Activated T-cell treated with anti-CD3 and anti-CD28 coated beads, Interleukin-2, amount 50 U/mL, for 72 hours (primary cell): ENCODE measurements around the gene DZIP1. TPM values are rescaled to one million over a fixed set of nuclear protein-coding genes. Genes with fewer than 3 reads are reported as not detected.
"Not testable (repeated sequence)": the region's sequence is repeated elsewhere in the genome, so short reads cannot be mapped to it uniquely, and the experiment has no call there.

Source experiments
- ATAC-seq, 2 donors: fragments of 150-1000 bp; cut with Tn5 transposase; replicated peaks in 1 of 2; 2 replicates each; pipeline ENCODE4 v1.10.0; 2021; ENCODE audit warnings: moderate library complexity in 2 of 2, mild to moderate bottlenecking in 1 of 2
- DNase-seq, 2 donors: peaks; one replicate each; pipeline ENCODE4 v3.0.0; 2021 to 2022; ENCODE audit warnings: mixed read lengths in 1 of 2
- H3K27ac Mint-ChIP-seq: one replicate; pipeline ENCODE4 v1.8.0; 2022; ENCODE audit warnings: mild to moderate bottlenecking, moderate library complexity, mixed read lengths
- H3K27me3 Mint-ChIP-seq: one replicate; pipeline ENCODE4 v1.8.0; 2022; ENCODE audit warnings: low read depth, mixed read lengths
- H3K36me3 Mint-ChIP-seq, 2 donors: one replicate each; pipeline ENCODE4 v1.8.0; 2022; ENCODE audit warnings: mixed read lengths in 2 of 2, mild to moderate bottlenecking in 1 of 2; ENCODE audit not compliant: insufficient read depth in 2 of 2
- H3K4me1 Mint-ChIP-seq: one replicate; pipeline ENCODE4 v1.8.0; 2022; ENCODE audit warnings: low read depth, mixed read lengths
- H3K4me3 Mint-ChIP-seq, 2 donors: one replicate each; pipeline ENCODE4 v1.8.0; 2022; ENCODE audit warnings: mild to moderate bottlenecking in 2 of 2, mixed read lengths in 2 of 2, moderate library complexity in 2 of 2
- H3K9me3 Mint-ChIP-seq, 2 donors: one replicate each; pipeline ENCODE4 v1.8.0; 2022; ENCODE audit warnings: mixed read lengths in 2 of 2
- total RNA-seq, 2 donors: library from RNA; stranded (reverse); gene quantifications; one replicate each; pipeline ENCODE4 v1.2.3, GENCODE V29; 2022

Gene DZIP1, protein sequence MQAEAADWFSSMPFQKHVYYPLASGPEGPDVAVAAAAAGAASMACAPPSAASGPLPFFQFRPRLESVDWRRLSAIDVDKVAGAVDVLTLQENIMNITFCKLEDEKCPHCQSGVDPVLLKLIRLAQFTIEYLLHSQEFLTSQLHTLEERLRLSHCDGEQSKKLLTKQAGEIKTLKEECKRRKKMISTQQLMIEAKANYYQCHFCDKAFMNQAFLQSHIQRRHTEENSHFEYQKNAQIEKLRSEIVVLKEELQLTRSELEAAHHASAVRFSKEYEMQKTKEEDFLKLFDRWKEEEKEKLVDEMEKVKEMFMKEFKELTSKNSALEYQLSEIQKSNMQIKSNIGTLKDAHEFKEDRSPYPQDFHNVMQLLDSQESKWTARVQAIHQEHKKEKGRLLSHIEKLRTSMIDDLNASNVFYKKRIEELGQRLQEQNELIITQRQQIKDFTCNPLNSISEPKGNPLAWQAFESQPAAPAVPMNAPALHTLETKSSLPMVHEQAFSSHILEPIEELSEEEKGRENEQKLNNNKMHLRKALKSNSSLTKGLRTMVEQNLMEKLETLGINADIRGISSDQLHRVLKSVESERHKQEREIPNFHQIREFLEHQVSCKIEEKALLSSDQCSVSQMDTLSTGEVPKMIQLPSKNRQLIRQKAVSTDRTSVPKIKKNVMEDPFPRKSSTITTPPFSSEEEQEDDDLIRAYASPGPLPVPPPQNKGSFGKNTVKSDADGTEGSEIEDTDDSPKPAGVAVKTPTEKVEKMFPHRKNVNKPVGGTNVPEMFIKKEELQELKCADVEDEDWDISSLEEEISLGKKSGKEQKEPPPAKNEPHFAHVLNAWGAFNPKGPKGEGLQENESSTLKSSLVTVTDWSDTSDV
- total RNA-seq = under 1 TPM; 0.19 to 0.31 TPM

DNA sequence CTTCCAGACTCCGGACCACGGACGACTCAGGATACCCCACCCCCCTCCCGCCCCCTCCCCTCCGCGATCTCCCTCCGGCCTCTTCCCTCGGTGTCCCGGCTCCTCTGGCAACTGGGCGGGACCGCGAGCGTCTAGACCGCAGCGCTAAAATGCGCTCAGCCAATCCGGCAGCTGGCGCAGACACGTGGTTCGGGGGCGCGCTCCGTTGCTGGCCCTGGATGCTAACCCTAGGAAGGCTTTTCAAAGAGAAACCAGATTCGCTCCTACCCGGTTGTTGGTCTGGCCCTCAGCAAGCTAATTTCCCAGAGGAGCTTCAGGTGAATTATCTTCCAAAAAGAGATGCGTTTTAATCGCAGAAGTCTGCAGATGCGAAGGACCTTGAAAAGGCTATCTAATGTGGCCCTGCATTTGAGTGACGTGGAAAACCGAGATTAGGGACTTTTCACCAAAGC, at the start of gene DZIP1:
DZIP1 (minus strand) TSS at position 106 of the 452 bp plus-strand sequence. CDS start 2,677 bp downstream, outside the sequence.
- Mint-ChIP-seq H3K4me1 (peaks cover 9% of the 10 kb centered on the region), H3K9me3 (no peaks in the 10 kb centered on the region), H3K4me3 (peak within 1 kb of the TSS; percentile 76 to 80), H3K27me3 (peaks cover 37% of the 10 kb centered on the region), H3K36me3 (no peaks in the 10 kb centered on the region), H3K27ac (no peak within 1 kb of the TSS)
- ATAC-seq = peak; percentile 78 to 81
- DNase-seq = peak; percentile 25 to 35

DNA sequence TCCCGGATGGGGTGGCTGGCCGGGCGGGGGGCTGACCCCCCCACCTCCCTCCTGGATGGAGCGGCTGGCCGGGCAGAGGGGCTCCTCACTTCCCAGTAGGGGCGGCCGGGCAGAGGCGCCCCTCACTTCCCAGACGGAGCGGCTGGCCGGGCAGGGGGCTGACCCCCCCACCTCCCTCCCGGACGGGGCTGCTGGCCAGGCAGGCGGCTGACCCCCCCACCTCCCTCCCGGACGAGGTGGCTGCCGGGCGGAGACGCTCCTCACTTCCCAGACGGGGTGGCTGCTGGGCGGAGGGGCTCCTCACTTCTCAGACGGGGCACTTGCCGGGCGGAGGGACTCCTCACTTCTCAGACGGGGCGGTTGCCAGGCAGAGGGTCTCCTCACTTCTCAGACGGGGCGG, 46.5 kb upstream of the DZIP1 start:
- peaks cover 29% of the 10 kb centered on the region for H3K4me1 Mint-ChIP-seq
- H3K9me3 Mint-ChIP-seq, ATAC-seq, H3K27me3 Mint-ChIP-seq, H3K4me3 Mint-ChIP-seq, DNase-seq, H3K27ac Mint-ChIP-seq: not testable (repeated sequence)
- H3K36me3 Mint-ChIP-seq = peaks cover 15 to 22% of the 10 kb centered on the region in 2 donors

DNA sequence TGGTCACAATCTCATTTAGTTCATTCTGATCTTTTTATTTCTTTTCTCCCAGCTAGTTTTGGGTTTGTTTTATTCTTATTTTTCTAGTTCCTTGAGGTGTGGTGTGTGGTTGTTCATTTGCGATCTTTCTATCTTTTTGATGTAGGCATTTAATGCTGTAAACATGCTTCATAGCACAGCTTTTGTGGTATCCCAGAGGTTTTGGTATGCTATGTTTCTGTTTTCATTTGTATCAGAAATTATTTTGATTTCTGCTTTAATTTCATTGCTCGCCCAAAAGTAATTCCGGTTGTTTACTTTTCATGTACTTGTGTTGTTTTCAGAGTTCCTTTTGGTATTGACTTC, 45.0 kb upstream of the DZIP1 start:
- Mint-ChIP-seq H3K36me3 (peaks cover 15 to 24% of the 10 kb centered on the region in 2 donors), H3K4me3 (peak overlapping the region; percentile 22 to 59), H3K9me3 (peaks cover 5 to 6% of the 10 kb centered on the region in 2 donors), H3K27me3 (no peaks in the 10 kb centered on the region), H3K27ac (peak overlapping the region; percentile 64), H3K4me1 (peaks cover 36% of the 10 kb centered on the region)
- ATAC-seq = peak; percentile 17 to 77
- DNase-seq = no peak

DNA sequence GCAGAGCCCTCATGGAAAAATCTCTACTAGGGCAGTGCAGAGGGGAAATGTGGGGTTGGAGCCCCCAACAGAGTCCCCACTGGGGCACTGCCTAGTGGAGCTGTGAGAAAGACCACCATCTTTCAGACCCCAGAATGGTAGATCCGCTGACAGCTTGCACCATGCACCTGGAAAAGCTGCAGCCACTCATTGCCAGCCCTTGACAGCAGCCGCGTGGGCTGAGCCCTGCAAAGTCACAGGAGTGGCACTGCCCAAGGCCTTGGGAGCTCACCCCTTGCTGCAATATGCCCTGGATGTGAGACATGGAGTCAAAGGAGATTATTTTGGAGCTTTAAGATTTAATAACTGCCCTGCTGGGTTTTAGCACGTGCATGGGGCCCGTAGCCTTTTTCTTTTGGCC, 40.5 kb upstream of the DZIP1 start:
- not testable (repeated sequence) for H3K9me3 Mint-ChIP-seq, H3K27ac Mint-ChIP-seq, DNase-seq, H3K27me3 Mint-ChIP-seq, H3K4me3 Mint-ChIP-seq, ATAC-seq
- peaks cover 16 to 28% of the 10 kb centered on the region in 2 donors for H3K36me3 Mint-ChIP-seq
- H3K4me1 Mint-ChIP-seq = peaks cover 60% of the 10 kb centered on the region

DNA sequence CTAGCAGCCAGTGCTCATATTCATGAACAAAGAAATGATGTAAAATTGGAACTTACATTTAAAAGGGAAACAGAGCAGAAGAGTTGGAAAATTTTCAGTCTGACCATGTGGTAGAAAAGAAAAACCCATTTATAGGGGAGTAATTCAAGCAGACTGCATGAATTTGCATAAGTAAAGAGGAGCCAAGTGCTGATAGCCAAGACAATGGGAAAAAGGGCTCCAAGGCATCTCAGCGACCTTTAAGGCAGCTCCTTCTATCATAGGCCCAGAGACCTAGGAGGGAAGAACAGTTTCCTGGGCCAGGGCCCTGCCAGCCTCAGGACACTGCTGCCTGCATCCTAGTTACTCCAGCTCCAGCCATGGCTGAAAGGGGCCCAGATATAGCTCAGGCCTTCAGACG, 39.9 kb upstream of the DZIP1 start:
- Mint-ChIP-seq H3K4me1 (peaks cover 60% of the 10 kb centered on the region), H3K27me3 (no peaks in the 10 kb centered on the region), H3K27ac (peak overlapping the region; percentile 11), H3K4me3 (no peak overlapping the region), H3K9me3 (peaks cover 5 to 6% of the 10 kb centered on the region in 2 donors), H3K36me3 (peaks cover 16 to 27% of the 10 kb centered on the region in 2 donors)
- DNase-seq = no peak
- ATAC-seq = no peak

DNA sequence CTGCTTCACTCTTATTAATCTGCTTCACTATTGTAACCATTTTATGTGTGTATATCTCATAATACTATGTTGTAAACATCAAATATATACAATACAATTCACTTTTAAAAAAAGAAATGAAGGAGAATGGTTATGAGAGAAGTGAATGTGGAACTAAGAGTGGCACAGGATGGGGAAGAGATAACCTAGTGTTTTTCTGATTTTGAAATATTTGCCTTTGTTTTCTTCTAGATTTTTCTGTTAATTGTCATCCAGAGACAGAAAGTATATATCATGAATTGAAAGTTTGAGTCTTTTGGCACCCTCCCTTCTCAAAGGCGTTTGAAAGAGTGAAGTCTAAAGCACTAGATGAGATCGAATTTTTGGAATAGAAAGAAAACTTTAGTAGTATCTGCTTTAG, 35.2 kb upstream of the DZIP1 start:
- Mint-ChIP-seq H3K27ac (no peak overlapping the region), H3K4me1 (peaks cover 60% of the 10 kb centered on the region), H3K27me3 (no peaks in the 10 kb centered on the region)

DNA sequence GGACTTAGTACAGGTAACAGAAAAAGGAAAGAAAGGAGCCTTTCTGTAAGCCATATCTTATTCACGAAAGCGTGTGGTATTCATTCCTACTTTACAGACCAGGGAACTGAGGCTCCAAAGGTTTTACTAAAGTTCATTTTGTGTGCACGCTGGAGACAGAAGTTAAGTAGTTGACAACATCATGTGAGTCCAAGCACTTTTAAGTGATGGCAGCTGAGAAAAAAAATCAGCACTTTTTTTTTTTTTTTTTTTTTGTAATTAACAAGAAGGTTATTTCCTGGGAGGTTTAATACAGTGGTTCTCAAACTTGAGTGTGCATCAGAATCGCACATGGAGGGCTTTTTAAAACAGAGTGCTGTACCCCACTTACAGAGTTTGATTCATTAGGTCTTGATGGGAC, 34.5 kb upstream of the DZIP1 start:
- no peak for ATAC-seq
- no peak for DNase-seq
- H3K36me3 Mint-ChIP-seq = peaks cover 13 to 14% of the 10 kb centered on the region in 2 donors
- peak overlapping the region; percentile 58 for H3K27ac Mint-ChIP-seq
- H3K9me3 Mint-ChIP-seq = no peaks in the 10 kb centered on the region
- H3K4me1 Mint-ChIP-seq = peaks cover 65% of the 10 kb centered on the region
- peak overlapping the region; percentile 95 to 98 for H3K4me3 Mint-ChIP-seq
- no peaks in the 10 kb centered on the region for H3K27me3 Mint-ChIP-seq

More for the DNA sequence above, 35.2 kb upstream of the DZIP1 start:
- Mint-ChIP-seq H3K4me3 (peak overlapping the region; percentile 14 to 95), H3K9me3 (no peaks in the 10 kb centered on the region), H3K36me3 (peaks cover 15 to 16% of the 10 kb centered on the region in 2 donors)
- DNase-seq = no peak
- ATAC-seq = no peak

DNA sequence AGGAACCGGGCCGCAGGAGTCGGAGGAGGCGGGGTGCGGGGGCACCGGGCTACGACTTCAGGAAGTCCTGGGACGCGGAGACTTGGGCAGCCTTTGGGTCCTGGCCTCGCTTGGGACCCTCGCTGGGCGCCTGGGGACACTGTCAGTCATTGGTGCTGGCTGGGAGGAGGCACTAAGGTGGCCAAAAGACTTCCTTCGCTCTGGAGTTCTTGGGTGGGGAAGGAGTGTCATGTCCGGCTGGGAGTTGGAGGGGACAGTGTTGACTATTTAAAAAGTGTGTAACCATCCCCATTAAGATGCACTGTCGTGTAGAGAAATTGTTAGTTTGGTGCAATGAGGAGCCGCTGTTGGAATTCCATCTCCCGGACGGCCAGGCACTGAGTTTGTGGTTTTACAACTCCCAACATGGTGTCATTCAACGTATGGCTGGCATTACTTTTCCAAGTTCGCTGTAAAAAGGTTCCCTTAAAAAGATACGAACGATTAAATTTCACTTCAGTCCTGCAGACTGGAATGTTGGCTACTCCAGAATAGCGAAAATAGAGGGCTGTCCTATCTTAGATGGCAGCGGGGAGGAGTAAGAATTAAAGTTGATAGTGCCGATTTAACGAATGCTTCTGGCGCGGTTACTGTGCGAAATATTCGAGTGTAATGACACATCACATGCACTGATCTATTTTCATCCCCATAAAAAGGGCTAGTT, 33.2 kb upstream of the DZIP1 start:
- Mint-ChIP-seq H3K4me3 (peak overlapping the region; percentile 95 to 98), H3K27me3 (no peaks in the 10 kb centered on the region), H3K4me1 (peaks cover 62% of the 10 kb centered on the region), H3K27ac (peak overlapping the region; percentile 90), H3K36me3 (peaks cover 10 to 14% of the 10 kb centered on the region in 2 donors), H3K9me3 (no peaks in the 10 kb centered on the region)
- ATAC-seq = no peak
- DNase-seq = peak in 1 of 2 donors; percentile 5

DNA sequence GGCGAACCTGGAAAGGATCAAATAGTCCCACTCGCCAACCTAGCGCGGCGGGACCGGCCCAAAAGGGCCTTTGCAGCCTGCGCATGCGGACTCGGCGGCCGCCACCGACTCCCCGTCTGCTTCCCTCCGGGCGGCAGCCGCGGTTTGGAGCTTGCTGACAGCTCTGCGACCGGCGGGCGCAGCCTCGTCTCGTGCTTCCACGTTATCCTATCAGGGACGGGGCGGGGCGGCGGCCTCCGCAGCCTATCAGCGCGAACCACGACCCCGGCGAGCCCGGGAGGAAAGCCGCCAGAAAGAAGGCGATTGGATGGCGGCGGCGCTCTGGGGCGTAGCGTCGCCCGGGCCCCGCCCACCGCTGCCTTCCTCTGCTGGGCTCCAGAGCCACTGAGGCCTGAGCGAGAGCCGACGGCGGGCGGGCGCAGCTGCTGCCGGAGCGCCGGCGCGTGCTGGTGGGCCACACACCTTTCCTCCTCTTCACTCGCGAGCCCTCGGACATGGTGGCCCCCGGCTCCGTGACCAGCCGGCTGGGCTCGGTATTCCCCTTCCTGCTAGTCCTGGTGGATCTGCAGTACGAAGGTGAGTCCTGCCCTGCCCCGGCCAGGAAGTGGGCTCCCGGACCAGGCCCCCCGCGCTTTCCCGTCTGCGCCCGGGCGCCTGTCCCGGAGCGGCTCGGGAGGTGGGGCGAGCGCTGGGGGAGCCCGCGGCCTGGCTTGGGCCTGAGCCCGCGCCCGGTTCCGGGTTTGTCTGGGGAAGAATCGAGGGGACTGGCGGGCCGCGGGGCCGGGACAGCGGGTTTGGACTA, 32.5 kb upstream of the DZIP1 start, which contains the start of gene DNAJC3:
DNAJC3 (plus strand) TSS at position 378 of the 802 bp plus-strand sequence; CDS start at position 495, 117 bp downstream.
- H3K4me3 Mint-ChIP-seq = peak within 1 kb of the TSS; percentile 95 to 98
- peak within 1 kb of the TSS; percentile 98 for H3K27ac Mint-ChIP-seq
- peaks cover 54% of the 10 kb centered on the region for H3K4me1 Mint-ChIP-seq
- peak; percentile 96 for ATAC-seq
- peak; percentile 98 for DNase-seq
- H3K36me3 Mint-ChIP-seq = peaks cover 9 to 14% of the 10 kb centered on the region in 2 donors
- H3K27me3 Mint-ChIP-seq = no peaks in the 10 kb centered on the region
- H3K9me3 Mint-ChIP-seq = no peaks in the 10 kb centered on the region

DNA sequence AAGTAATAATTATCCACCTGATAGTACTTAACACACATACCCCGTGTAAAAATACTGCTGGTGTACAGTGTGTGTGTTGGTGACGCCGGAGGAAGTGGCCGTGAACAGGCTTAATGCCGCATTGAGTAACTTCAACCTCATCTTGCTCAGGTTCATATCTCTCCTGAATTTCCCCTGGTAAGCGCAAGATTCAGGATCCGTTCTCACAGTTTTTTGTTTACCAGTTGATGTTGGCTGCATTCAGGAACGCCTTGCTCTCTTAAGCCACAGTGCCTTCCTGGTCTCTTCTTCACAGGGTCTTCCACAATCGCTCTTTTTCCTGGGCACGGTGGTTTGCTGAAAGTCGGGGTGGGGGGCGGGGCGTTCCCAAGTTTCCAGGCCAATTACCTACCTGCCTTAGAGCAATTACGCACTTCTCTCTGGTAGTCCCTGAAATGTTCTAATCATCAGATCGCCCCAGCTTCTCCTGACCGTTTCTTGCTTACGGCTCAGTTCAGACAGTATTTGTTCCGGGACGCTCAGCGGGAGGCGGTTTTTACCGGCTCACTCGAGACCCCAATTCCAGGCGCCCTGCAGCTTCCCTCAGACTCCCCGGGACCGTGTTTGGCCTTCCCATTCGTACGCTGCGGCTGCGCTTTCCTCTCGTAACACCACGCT, 31.7 kb upstream of the DZIP1 start:
- H3K9me3 Mint-ChIP-seq = no peaks in the 10 kb centered on the region
- H3K4me1 Mint-ChIP-seq = peaks cover 47% of the 10 kb centered on the region
- peak; percentile 33 to 38 for DNase-seq

DNA sequence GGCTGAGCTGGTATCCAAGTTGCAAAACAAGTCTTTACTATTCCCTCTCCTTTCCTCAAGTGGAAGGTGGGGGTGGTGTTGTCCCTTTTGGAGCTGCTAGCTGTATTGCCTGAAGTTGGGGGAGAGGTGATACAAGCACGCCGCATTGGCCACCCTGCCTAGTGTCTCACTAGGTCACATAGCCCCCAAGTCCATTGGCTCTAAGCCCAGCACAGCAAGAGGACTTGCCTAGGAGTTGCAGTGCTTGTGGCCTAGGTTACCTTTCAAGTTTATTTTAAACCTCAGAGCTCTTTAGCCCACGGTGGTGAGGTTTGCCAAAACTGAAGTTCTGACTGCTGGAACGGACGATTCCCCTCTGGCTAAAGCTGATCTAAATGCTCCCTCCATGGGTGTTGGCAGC, 27.1 kb upstream of the DZIP1 start:
- ATAC-seq (no peak), DNase-seq (no peak)
- peaks cover 20% of the 10 kb centered on the region for H3K4me1 Mint-ChIP-seq
- H3K36me3 Mint-ChIP-seq = peaks cover 18 to 26% of the 10 kb centered on the region in 2 donors
- H3K4me3 Mint-ChIP-seq = no peak overlapping the region
- peaks cover 6% of the 10 kb centered on the region for H3K27me3 Mint-ChIP-seq
- peaks cover 8 to 17% of the 10 kb centered on the region in 2 donors for H3K9me3 Mint-ChIP-seq
- no peak overlapping the region for H3K27ac Mint-ChIP-seq

More for the DNA sequence above, 31.7 kb upstream of the DZIP1 start:
- Mint-ChIP-seq H3K36me3 (peaks cover 9 to 12% of the 10 kb centered on the region in 2 donors), H3K27ac (peak overlapping the region; percentile 98), H3K27me3 (no peaks in the 10 kb centered on the region), H3K4me3 (peak overlapping the region; percentile 95 to 98)
- peak; percentile 0 to 1 for ATAC-seq
